ENCODE results near the gene ATF6. TPM values are rescaled to one million over a fixed set of nuclear protein-coding genes. Genes with fewer than 3 reads are reported as not detected.
"Not testable (repeated sequence)": the region's sequence is repeated elsewhere in the genome, so short reads cannot be mapped to it uniquely, and the experiment has no call there.

The ATF6 gene
- total RNA-seq, 3 donors from 2014 or later, result 20.0 to 26.2 (median 24.8) TPM

DNA sequence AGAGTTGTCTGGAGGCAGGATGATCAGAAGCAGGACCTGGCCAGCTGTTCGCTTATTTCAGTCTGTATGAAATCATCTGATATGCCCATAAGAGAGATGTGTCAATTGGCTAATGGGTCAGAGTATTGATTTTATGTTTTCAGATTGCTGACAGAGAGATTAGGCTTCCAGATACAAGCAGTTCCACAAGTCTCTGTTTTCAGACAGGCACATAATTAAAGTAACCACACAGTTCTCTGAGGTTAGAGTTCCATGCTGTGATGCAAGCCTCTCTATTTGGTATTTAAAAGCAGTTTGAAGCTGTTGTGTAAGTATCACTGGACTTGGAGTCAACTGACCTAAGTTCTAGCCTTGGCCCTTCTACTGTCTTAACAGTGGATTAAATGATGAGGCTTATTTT, 50.1 kb downstream of the ATF6 start:
- no peak for ATAC-seq
- Mint-ChIP-seq H3K4me3 (no peak overlapping the region), H3K36me3 (ENCODE audit: insufficient read depth) (peaks cover 52% of the 10 kb centered on the region), H3K4me1 (ENCODE audit: low read depth) (no peaks in the 10 kb centered on the region), H3K27me3 (ENCODE audit: low read depth) (no peaks in the 10 kb centered on the region), H3K9me3 (no peaks in the 10 kb centered on the region)
- no peak for DNase-seq

DNA sequence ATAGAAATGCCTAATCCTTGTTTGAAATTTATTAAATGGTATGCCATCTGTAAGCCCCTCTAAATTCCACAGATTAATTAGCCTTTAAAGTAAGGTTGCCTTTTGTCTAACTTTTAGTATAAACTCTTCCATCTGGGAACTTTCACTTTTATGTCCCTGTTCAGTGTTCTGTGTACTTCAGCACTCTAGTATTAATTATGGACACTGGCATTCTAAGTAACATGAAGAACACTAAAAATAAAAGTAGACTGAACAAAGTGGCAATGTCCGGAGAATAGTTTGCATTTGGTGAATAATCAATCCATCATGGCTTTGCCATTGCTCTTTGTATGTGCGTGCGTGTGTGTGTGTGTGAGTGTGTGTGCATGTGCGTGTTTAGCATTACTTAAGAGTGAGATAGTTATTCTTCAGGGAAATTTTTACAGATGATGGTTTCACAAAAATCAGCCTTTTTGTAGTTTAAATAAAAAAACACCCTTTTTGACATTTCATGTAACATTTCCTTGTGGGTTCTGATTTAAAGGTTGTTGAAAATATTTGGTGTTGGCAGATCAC, 51.1 kb downstream of the ATF6 start:
- no peaks in the 10 kb centered on the region for H3K4me1 Mint-ChIP-seq (ENCODE audit: low read depth)

DNA sequence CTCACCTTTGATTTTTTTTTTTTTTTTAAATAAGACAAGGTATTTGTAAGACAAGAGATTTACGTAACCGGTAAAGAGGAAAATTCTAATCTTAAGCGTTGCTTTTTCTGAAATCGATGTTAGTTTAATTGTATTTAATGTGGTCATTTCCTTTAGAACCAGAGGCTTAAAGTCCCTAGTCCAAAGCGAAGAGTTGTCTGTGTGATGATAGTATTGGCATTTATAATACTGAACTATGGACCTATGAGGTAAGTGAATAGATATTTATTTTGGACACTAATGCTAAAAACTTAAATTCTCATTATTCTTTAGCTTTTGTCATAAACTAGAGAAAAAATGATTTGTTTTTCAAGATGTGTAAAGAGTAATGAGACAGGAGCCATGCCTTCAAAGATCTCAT, 54.8 kb downstream of the ATF6 start:
- Mint-ChIP-seq H3K4me1 (ENCODE audit: low read depth) (no peaks in the 10 kb centered on the region), H3K27me3 (ENCODE audit: low read depth) (no peaks in the 10 kb centered on the region), H3K36me3 (ENCODE audit: insufficient read depth) (peaks cover 67% of the 10 kb centered on the region), H3K9me3 (no peaks in the 10 kb centered on the region), H3K4me3 (no peak overlapping the region)
- DNase-seq (no peak), ATAC-seq (no peak)

More for the DNA sequence above, 51.1 kb downstream of the ATF6 start:
- no peak overlapping the region for H3K4me3 Mint-ChIP-seq
- DNase-seq, result no peak
- ATAC-seq, result no peak
- H3K27me3 Mint-ChIP-seq (ENCODE audit: low read depth), result no peaks in the 10 kb centered on the region
- peaks cover 55% of the 10 kb centered on the region for H3K36me3 Mint-ChIP-seq (ENCODE audit: insufficient read depth)
- no peaks in the 10 kb centered on the region for H3K9me3 Mint-ChIP-seq

DNA sequence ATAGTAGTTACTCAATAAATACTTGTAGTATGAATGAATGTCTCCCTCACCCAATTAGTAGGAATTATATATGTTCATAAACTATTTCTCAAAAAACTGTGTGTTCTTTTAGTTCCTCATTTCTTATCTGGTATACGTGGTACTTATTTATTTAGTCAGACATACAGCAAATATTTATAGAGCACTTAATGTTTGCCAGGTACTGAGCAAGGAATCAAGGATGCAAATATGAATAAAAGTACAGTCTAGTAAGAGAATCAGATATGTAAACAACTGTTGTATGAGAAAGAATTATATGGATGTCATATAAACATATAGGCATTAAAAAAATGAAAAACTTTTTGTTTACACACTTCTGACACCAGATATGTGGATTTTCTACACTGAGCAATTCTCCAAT, 58.5 kb downstream of the ATF6 start:
- DNase-seq, result no peak
- ATAC-seq, result no peak
- Mint-ChIP-seq H3K9me3 (no peaks in the 10 kb centered on the region), H3K27me3 (ENCODE audit: low read depth) (no peaks in the 10 kb centered on the region), H3K4me1 (ENCODE audit: low read depth) (peaks cover 2% of the 10 kb centered on the region), H3K4me3 (no peak overlapping the region), H3K36me3 (ENCODE audit: insufficient read depth) (peaks cover 69% of the 10 kb centered on the region)

DNA sequence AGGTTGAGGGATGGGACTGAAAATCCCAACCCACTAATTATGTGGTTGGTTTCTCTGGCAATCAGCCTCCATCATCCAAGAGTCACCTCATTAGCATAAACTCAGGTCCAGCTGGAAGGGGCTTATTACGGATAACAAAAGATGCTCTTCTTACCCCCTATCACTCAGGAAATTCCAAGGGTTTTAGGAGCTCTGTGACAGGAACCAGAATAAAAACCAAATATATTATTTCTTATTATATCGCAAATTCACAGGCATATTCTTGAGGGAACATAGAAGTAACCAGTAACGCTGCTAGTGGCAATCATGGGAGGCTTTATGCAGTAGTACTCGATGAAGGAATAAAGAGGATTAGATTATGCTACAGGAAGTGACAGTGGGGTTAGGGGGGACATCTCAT, 59.7 kb downstream of the ATF6 start:
- Mint-ChIP-seq H3K4me3 (no peak overlapping the region), H3K27me3 (ENCODE audit: low read depth) (no peaks in the 10 kb centered on the region), H3K9me3 (no peaks in the 10 kb centered on the region), H3K4me1 (ENCODE audit: low read depth) (peaks cover 2% of the 10 kb centered on the region), H3K36me3 (ENCODE audit: insufficient read depth) (peaks cover 60% of the 10 kb centered on the region)
- DNase-seq (no peak), ATAC-seq (no peak)

DNA sequence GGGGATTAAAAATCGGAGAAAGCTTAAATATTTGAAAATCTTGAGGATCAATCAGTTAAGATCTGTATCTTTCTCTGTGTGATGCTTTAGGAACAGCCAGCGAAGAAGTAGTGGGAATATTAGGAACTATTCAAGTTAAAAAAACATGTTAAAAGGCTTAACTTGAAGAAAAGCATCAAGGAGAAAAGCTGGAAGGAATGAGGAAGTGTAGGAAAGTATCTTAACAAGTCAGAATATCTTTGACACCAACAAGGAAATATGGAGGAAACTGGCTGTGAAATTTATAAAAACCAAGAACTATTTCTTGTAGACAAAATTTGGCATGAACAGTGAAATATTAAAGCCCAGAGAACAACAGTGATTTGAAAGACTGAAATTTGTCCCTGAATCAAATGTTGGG, 60.4 kb downstream of the ATF6 start:
- no peaks in the 10 kb centered on the region for H3K27me3 Mint-ChIP-seq (ENCODE audit: low read depth)
- ATAC-seq (no peak), DNase-seq (no peak)
- peaks cover 5% of the 10 kb centered on the region for H3K4me1 Mint-ChIP-seq (ENCODE audit: low read depth)
- no peaks in the 10 kb centered on the region for H3K9me3 Mint-ChIP-seq
- peaks cover 54% of the 10 kb centered on the region for H3K36me3 Mint-ChIP-seq (ENCODE audit: insufficient read depth)
- H3K4me3 Mint-ChIP-seq, result no peak overlapping the region

DNA sequence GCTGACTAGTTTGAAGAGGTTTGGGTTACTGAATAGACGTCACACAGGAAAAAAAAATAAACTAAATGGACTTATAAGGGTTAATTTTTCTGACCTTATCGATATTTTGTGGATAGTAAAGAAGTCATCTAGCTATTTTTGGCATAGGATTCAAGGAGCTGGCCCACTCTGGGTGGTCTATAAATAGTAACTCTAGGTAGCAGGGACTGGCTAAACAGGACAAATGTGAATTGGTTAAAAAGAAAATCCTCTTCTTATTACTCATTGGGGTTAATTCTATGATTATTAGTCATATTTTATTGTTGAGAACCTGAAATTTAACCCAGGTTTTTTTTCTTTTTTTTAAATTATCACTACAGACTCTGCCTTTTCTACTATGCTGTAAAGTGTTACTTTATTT, 61.7 kb downstream of the ATF6 start:
- peaks cover 43% of the 10 kb centered on the region for H3K36me3 Mint-ChIP-seq (ENCODE audit: insufficient read depth)
- H3K4me1 Mint-ChIP-seq (ENCODE audit: low read depth), result peaks cover 11% of the 10 kb centered on the region
- no peaks in the 10 kb centered on the region for H3K27me3 Mint-ChIP-seq (ENCODE audit: low read depth)
- H3K4me3 Mint-ChIP-seq, result no peak overlapping the region
- no peak for DNase-seq
- no peaks in the 10 kb centered on the region for H3K9me3 Mint-ChIP-seq
- ATAC-seq, result no peak

DNA sequence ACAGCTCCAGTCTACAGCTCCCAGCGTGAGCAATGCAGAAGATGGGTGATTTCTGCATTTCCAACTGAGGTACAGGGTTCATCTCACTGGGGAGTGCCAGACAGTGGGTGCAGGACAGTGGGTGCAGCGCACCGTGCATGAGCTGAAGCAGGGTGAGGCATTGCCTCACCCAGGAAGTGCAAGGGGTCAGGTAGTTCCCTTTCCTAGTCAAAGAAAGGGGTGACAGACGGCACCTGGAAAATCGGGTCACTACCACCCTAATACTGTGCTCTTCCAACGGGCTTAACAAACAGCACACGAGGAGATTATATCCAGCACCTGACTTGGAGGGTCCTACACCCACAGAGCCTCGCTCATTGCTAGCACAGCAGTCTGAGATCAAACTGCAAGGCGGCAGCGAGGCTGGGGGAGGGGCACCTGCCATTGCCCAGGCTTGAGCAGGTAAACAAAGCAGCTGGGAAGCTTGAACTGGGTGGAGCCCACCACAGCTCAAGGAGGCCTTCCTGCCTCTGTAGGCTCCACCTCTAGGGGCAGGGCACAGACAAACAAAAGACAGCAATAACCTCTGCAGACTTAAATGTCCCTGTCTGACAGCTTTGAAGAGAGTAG, 66.3 kb downstream of the ATF6 start:
- Mint-ChIP-seq H3K4me1 (ENCODE audit: low read depth) (peaks cover 11% of the 10 kb centered on the region), H3K36me3 (ENCODE audit: insufficient read depth) (peaks cover 32% of the 10 kb centered on the region)
- not testable (repeated sequence) for H3K27me3 Mint-ChIP-seq (ENCODE audit: low read depth); ATAC-seq; H3K9me3 Mint-ChIP-seq; DNase-seq; H3K4me3 Mint-ChIP-seq

DNA sequence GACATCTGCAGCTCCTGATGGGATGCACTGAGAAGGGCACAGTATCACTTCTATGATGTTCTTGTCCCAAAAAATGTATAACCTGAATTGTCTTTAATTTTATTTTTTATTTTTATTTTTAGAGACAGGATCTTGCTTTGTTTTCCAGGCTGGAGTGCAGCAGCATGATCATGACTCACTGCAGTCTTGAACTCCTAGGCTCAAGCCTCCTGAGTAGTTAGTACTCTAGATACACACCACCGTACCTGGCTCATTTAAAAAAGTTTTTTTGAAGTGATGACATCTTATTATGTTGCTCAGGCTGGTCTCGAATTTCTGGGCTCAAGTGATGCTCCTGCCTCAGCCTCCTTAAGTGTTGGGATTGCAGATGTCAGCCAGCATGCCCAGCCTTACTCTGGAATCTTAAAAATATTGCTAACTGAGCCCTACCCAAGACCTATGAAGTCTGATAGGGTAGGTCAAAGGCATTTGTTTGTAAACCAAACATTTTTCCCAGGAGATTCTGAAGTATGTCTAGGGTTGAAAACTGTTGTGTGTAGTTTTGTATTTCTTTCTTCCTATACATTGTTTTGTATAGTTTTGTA, 68.9 kb downstream of the ATF6 start:
- Mint-ChIP-seq H3K4me1 (ENCODE audit: low read depth) (peaks cover 9% of the 10 kb centered on the region), H3K4me3 (no peak overlapping the region), H3K36me3 (ENCODE audit: insufficient read depth) (peaks cover 31% of the 10 kb centered on the region), H3K27me3 (ENCODE audit: low read depth) (no peaks in the 10 kb centered on the region), H3K9me3 (peaks cover 4% of the 10 kb centered on the region)
- ATAC-seq (no peak), DNase-seq (no peak)

DNA sequence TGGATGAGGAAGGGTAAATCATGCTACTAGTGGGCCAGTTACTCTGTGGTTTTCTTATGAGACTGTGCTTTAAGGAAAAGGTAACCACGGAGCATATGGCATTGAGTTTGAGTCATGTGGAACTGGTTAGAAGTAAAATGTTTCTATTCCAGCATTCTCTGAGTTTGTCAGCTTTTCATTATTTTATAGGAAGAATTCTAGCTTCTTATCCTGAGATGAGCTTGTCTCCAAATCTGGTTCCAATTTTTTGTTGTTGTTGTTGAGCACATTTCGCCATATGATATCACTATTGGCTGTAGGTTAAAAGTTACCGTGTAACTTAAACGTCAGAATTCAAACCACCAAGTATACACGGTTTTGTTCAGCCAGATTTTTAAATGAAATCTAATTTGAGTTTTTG, 69.9 kb downstream of the ATF6 start:
- H3K27me3 Mint-ChIP-seq (ENCODE audit: low read depth), result no peaks in the 10 kb centered on the region
- H3K9me3 Mint-ChIP-seq, result peaks cover 4% of the 10 kb centered on the region
- peaks cover 8% of the 10 kb centered on the region for H3K4me1 Mint-ChIP-seq (ENCODE audit: low read depth)
- no peak for DNase-seq
- ATAC-seq, result no peak
- H3K4me3 Mint-ChIP-seq, result no peak overlapping the region
- peaks cover 37% of the 10 kb centered on the region for H3K36me3 Mint-ChIP-seq (ENCODE audit: insufficient read depth)

DNA sequence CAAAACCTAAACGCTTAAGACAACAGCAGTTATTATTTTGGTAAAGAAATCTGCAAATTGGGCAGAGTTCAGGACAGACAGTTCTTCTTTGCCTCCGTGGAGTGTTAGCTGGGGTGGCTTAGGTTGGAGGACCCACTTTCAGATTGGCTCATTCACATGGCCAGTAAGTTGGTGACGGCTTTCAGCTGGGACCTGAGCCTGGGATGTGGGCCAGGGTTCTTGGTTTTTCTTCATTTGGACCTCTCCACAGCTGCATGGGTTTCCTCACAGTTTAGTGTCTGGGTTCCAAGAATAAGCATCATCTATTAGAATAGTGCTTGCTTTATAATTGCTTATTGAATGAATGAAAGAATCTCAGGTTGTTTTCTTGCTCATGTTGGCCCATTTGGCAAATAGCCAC, 72.2 kb downstream of the ATF6 start:
- Mint-ChIP-seq H3K36me3 (ENCODE audit: insufficient read depth) (peaks cover 48% of the 10 kb centered on the region), H3K27me3 (ENCODE audit: low read depth) (no peaks in the 10 kb centered on the region), H3K4me3 (no peak overlapping the region), H3K9me3 (peaks cover 2% of the 10 kb centered on the region), H3K4me1 (ENCODE audit: low read depth) (no peaks in the 10 kb centered on the region)
- ATAC-seq (no peak), DNase-seq (no peak)

DNA sequence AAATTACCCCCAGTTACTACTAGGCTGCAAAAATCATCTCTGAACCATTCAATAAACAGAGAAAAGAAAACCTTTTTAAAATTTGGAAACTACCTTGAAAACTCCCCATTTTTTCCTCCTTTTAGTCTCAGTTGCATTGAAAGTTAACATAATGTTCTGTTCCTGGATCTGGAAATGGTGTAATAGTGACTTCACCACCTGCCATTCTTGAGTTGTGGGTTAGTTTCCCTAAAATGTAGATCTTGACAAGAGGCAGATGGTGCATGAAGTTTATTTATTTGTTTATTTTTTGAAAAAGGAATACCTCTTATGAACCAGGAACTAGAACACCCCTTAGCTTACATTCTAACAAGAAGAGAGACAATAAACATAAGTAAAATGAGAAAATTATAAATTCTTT, 72.8 kb downstream of the ATF6 start:
- ATAC-seq, result no peak
- no peak overlapping the region for H3K4me3 Mint-ChIP-seq
- H3K4me1 Mint-ChIP-seq (ENCODE audit: low read depth), result no peaks in the 10 kb centered on the region
- no peaks in the 10 kb centered on the region for H3K9me3 Mint-ChIP-seq
- DNase-seq, result no peak
- peaks cover 49% of the 10 kb centered on the region for H3K36me3 Mint-ChIP-seq (ENCODE audit: insufficient read depth)
- H3K27me3 Mint-ChIP-seq (ENCODE audit: low read depth), result no peaks in the 10 kb centered on the region

DNA sequence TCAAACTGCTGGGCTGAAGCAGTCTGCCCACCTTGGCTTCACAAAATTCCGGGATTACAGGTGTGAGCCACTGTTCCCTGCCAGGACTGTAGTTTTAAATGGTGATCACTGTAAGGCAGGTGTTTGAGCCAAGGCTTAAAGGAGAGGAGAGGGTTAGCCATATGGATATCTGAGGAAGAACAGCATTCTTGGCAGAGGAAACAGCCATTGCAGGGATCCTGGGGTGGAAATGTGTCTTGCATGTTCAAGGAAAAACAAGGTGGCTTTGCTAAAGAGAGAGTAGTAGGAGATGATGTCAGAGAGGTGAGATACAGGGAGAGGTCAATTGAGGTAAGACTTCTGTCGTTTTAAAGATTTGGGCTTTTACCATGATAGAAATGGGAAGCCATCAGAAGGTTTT, 73.5 kb downstream of the ATF6 start:
- H3K4me3 Mint-ChIP-seq, result no peak overlapping the region
- no peaks in the 10 kb centered on the region for H3K9me3 Mint-ChIP-seq
- ATAC-seq (no peak), DNase-seq (no peak)
- H3K36me3 Mint-ChIP-seq (ENCODE audit: insufficient read depth), result peaks cover 51% of the 10 kb centered on the region
- no peaks in the 10 kb centered on the region for H3K4me1 Mint-ChIP-seq (ENCODE audit: low read depth)
- no peaks in the 10 kb centered on the region for H3K27me3 Mint-ChIP-seq (ENCODE audit: low read depth)

DNA sequence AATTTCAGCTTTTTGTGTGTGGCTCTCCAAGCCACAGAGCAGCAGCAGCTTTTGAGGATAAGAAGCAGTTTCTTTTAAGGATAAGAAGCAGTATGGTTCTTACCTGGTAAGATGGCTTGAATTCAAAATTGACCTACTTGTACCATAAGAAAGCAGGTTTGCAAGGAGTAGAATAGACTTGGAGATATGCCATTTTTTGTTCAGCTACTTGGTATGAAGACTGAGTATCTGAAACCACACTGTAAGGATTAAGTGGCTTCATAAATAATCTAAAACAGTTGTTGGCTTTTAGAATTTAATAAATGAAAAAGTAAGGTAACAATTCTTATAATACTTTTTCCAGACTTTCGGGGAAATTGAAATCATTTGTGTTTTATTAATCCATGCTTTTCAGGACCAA, 74.2 kb downstream of the ATF6 start:
- DNase-seq (no peak), ATAC-seq (no peak)
- H3K27me3 Mint-ChIP-seq (ENCODE audit: low read depth), result no peaks in the 10 kb centered on the region
- H3K36me3 Mint-ChIP-seq (ENCODE audit: insufficient read depth), result peaks cover 53% of the 10 kb centered on the region
- H3K9me3 Mint-ChIP-seq, result no peaks in the 10 kb centered on the region
- H3K4me1 Mint-ChIP-seq (ENCODE audit: low read depth), result peaks cover 2% of the 10 kb centered on the region
- H3K4me3 Mint-ChIP-seq, result no peak overlapping the region

DNA sequence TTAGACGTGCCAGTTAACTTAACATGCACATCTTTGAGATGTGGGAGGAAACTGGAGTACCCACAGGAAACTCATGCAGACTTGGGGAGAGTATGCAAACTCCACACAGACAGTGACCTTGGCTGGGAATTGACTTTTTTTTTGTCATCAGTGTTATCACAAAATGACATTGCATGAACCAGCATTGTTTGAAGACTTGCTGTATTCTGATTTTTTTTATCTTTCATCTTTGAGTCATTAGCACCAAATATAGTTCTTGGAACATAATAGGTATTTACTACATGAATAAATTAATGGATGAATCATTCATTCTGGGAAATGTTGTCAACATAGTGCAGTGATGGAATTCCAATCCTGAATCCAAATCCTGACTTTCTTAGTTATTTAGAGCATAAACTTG, 77.0 kb downstream of the ATF6 start:
- peaks cover 2% of the 10 kb centered on the region for H3K4me1 Mint-ChIP-seq (ENCODE audit: low read depth)
- H3K27me3 Mint-ChIP-seq (ENCODE audit: low read depth), result no peaks in the 10 kb centered on the region

More for the DNA sequence above, 77.0 kb downstream of the ATF6 start:
- H3K36me3 Mint-ChIP-seq (ENCODE audit: insufficient read depth), result peaks cover 49% of the 10 kb centered on the region
- no peak overlapping the region for H3K4me3 Mint-ChIP-seq
- H3K9me3 Mint-ChIP-seq, result no peaks in the 10 kb centered on the region
- DNase-seq (no peak), ATAC-seq (no peak)

Data from activated T-cell treated with anti-CD3 and anti-CD28 coated beads, Interleukin-2, amount 50 U/mL, for 4 hours (primary cell).